WI38 (cell line): ENCODE data around the gene EIF2S1.
"Not testable (repeated sequence)": the region's sequence is repeated elsewhere in the genome, so short reads cannot be mapped to it uniquely, and the experiment has no call there.

Source experiments
- H3K4me3 ChIP-seq: 2 replicates; pipeline ENCODE4 v1.5.1; 2011; ENCODE audit warnings: low read depth, mild to moderate bottlenecking, control low read depth, low read length
- TF ChIP-seq, protein P1 (sequence below): IDR thresholded peaks from 2 replicates; pipeline ENCODE4 v1.5.1; 2012; ENCODE audit warnings: low read depth, mild to moderate bottlenecking, control low read depth, low read length

Gene EIF2S1

DNA sequence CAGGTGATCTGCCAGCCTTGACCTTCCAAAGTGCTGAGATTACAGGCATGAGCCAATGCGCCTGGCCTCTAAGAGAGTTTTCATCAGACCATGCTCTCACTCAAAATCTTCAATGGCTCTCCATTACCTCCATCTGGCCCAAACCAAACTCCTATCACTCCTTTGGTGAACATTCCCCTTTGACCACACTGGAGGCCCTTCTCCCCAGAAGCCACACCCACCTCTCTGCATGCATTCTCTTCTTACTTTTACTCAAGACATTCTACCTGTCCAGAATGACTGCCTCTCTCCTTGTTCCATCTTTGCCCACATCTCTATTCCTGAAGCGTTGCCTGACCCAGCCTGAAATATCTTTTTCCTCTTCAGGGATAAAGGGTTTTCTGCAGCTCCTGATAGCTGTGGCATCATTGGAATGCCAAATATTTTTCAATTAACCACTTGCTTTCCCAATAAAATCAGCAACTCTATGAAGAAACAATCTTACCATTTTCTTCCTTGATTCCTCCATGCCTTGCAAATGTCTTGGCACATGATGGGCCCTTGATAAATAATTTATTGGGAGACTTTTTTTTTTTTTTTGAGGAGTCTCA, 36.3 kb downstream of the EIF2S1 start:
- TF ChIP-seq, protein P1, sequence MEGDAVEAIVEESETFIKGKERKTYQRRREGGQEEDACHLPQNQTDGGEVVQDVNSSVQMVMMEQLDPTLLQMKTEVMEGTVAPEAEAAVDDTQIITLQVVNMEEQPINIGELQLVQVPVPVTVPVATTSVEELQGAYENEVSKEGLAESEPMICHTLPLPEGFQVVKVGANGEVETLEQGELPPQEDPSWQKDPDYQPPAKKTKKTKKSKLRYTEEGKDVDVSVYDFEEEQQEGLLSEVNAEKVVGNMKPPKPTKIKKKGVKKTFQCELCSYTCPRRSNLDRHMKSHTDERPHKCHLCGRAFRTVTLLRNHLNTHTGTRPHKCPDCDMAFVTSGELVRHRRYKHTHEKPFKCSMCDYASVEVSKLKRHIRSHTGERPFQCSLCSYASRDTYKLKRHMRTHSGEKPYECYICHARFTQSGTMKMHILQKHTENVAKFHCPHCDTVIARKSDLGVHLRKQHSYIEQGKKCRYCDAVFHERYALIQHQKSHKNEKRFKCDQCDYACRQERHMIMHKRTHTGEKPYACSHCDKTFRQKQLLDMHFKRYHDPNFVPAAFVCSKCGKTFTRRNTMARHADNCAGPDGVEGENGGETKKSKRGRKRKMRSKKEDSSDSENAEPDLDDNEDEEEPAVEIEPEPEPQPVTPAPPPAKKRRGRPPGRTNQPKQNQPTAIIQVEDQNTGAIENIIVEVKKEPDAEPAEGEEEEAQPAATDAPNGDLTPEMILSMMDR = no peak
- H3K4me3 ChIP-seq = no peak overlapping the region

DNA sequence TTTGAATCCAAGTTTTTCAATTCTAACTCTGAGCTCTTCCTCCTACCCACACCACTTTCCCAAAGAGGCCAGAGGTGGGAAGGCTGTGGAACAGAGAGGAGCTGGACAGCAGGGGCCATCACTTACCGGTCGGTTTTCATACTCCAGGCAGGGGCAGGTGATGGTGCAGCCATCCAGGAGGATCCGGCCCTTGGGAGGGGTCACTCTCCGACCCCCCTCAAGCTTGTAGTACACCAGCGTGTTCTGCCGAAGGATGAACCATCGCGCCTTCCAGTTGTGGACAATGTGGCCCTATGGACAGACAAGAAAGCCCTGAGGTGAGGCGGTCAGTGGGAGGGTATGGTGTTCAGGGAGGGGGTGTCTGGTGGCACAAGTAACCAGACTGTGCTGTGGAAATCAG, 37.4 kb downstream of the EIF2S1 start:
- H3K4me3 ChIP-seq = no peak overlapping the region
- TF ChIP-seq, protein P1 = no peak

DNA sequence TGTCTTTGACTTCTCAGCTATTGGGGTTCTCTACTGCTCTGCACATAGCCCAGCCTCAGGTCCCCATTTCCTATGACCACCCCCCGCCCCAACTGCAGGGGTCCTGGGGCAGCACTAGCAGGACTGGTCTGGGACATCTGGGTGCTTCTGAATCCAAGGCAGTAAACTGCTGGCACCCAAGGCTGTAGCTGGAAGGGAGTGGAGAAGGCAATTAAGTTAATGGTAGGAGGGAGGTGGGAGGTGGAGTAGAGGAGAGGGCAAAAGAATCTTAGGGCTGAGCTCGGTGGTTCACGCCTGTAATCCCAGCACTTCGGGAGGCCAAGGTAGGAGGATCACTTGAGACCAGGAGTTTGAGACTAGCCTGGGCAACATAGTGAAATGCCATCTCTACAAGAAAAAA, 40.3 kb downstream of the EIF2S1 start:
- TF ChIP-seq, protein P1 = no peak
- H3K4me3 ChIP-seq = no peak overlapping the region

DNA sequence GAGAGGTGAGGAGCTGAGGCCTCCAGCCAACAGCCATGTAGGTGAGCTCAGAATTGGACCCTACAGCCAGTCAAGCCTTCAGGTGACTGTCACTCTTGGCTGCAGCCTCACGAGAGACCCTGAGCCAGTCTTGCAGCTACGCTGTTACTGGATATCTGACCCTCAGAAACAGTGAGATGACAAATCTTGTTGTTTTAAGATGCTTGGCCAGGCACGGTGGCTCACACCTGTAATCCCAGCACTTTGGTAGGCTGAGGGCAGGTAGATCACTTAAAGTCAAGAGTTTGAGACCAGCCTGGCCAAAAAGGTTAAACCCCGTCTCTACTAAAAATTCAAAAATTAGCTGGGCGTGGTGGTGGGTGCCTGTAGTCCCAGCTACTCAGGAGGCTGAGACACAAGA, 45.6 kb downstream of the EIF2S1 start:
- TF ChIP-seq, protein P1 = no peak
- no peak overlapping the region for H3K4me3 ChIP-seq

DNA sequence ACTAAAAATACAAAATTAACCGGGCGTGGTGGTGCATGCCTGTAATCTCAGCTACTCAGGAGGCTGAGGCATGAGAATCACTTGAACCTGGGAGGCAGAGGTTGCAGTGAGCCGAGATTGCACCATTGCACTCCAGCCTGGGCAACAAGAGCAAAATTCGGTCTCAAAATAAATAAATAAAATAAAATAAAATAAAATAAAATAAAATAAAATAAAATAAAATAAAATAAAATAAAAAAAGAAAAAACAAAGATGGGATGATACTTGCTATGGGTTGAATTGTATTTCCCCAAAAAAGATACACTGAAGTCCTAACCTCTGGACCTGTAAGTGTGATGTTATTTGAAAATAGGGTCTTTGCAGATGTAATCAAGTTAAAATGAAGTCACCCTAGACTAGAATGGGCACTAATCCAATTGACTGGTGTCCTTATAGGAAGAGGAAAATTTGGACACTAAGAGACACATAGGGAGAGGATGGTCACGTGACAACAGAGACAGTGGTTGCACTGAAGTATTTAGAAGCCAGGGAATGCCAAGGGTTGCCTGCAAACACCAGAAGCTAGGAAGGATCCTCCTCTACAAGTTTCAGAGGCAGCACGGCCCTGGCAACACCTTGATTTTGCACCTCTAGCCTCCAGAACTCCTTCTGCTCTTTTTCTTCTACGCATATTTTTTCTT, 48.1 kb downstream of the EIF2S1 start:
- H3K4me3 ChIP-seq = not testable (repeated sequence)

DNA sequence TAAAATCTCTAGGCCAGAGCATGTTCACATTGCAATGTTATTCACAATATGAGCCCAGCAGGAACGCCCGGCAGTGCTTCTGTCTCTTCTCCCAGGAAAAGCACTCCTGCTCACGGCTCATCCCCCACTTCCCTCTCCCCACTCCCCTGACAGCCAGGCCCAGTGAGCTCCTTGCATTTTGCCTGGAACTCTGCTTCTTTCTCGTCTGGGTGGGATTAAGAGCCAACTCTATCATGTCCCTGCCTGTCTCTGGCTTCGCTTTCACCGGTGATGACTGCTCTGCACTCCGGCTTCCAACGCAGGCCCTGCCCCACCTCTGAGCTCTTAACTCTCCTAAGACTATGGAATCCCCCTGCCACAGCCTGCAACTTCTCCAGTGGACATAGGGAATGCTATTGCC, 49.3 kb downstream of the EIF2S1 start:
- H3K4me3 ChIP-seq = no peak overlapping the region
- TF ChIP-seq, protein P1 = no peak

DNA sequence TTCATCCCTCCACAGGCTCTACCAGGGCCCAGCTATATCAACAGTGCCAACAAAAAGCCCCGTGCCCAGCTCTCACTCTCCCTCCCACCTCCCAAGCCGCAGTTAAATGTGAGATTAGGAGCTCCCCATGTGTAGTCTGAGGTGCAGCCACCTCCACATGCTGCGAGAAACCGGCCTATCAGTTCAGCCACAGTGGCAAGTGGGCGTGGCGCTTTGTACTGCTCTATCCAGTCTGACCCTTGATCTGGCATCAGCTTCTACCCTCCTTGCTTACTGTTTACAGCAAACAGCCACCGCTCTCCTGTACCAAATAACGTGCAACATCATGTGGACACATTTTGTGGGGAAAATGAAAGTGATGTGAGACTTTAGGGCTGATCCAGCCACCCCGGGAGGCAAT, 50.2 kb downstream of the EIF2S1 start:
- H3K4me3 ChIP-seq = no peak overlapping the region
- TF ChIP-seq, protein P1 = no peak

DNA sequence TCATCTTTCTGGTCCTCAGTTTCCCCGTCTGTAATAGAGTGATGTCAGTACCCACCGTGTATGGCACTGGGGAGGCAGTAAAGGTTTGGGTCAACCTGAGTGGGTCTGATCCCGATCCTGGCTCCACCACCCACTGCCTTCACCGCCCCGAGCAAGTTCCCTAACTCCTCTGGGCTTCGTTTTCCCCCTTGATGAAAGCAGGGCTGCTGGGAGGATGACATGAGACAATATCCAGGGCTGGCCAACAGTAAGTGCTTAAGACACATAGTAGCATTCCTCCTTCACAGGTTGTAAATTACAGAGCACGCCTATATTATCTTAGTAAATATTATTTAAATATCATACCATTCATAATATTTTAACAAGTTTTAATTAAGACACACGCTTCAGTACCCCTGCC, 51.2 kb downstream of the EIF2S1 start:
- no peak overlapping the region for H3K4me3 ChIP-seq
- TF ChIP-seq, protein P1 = no peak
